Non-pigmented ciliary epithelial cell (primary cell): ENCODE data around the gene GNB2.
A peak's percentile ranks its signal among the peaks of the same experiment; 100 is the strongest.
"Not testable (repeated sequence)": the region's sequence is repeated elsewhere in the genome, so short reads cannot be mapped to it uniquely, and the experiment has no call there.

ENCODE experiments used
- DNase-seq: peaks from one replicate; pipeline ENCODE4 v3.0.0-alpha.2; 2010; ENCODE audit warnings: low read depth

The GNB2 gene

DNA sequence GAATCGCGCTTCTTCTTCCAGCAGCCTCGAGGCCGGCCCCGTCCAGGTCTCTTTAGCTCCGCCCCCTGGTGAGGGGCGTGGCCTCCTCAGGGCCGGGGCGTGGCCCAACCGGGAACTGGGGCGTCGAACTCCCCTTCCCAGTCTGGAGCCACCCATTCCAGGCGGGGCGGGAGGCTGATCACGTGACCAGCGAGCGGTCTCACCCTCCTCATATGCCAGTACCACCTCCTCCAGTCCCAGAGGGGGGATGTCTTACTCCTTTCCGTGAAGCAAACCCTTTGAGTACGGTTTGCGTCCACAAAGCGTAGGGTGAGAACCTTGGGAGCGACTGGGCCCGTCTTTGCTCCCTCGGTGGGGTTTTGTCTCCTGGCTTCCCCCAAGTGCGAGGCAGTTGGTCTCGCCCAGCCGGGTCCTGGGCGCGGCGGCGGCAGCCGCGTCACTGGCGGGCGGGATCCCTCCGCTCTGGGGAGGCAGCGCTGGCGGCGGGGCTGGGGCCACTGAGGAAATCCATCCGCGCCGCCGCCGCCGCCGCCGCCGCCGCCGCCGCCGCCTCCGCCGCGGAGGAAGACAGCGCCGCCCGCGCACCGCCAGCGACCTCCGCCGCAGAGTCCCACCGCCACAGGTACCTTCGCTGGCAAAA lies at the start of gene GNB2:
TSS of gene GNB2 (plus strand) at position 439 of the 640 bp plus-strand sequence. CDS start 2,526 bp downstream, outside the sequence.
- DNase-seq, result peak; percentile 97

DNA sequence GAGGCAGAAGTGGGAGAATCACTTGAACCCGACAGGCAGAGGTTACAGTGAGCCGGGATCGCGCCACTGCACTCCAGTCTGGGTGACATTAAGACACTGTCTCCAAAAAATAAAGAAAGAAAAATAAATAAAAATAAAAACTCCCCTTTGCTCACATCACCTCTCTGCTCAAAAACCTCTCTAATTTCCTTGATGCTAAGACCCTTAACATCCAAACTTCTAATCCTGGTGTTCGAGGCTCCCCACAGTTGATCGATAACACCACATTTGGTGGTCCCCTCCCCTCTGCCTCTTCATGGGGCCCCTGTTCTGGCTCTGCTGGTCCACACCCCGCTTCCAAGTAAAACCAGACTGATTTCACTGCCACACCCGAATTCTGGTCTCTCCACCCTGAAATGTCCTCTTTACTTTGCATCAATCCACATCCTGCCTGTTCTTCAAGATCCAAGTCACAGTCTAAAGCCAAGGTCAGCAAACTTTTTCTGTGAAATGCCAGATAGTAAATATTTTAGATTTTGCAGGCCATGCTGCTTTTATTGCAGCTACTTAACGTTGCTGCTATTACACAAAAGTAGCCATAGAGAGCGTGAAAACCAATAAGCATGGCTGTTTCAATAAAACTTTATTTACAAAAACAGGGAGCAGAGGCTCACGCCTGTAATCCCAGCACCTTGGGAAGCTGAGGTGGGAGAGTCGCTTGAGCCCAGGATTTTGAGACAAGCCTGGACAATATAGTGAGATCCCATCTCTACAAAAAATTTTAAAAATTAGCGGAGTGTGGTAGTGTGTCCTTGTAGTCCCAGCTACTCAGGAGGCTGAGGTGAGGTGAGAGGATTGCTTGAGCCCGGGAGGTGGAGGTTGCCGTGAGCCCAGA lies 49.4 kb upstream of the GNB2 start:
- no peak for DNase-seq

DNA sequence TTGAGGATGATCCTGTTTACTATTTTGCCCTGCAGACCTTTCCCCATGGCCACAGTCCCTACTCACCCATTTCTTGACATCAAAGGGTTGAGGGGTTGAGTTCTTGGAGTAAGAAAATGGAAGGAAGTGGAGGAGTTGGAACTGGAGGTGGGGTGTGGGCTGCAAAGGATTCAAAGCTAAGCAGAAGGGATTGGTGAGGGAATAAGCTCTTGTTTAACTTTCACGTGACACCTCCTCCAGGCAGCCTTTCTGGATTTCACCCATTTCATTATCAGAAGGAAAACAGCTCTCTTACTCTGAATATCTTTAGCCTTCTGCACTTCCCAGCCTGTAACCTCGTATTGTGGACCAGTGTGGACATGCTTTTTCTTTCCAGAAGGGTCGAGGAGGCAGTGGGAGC lies 47.5 kb upstream of the GNB2 start:
- no peak for DNase-seq

DNA sequence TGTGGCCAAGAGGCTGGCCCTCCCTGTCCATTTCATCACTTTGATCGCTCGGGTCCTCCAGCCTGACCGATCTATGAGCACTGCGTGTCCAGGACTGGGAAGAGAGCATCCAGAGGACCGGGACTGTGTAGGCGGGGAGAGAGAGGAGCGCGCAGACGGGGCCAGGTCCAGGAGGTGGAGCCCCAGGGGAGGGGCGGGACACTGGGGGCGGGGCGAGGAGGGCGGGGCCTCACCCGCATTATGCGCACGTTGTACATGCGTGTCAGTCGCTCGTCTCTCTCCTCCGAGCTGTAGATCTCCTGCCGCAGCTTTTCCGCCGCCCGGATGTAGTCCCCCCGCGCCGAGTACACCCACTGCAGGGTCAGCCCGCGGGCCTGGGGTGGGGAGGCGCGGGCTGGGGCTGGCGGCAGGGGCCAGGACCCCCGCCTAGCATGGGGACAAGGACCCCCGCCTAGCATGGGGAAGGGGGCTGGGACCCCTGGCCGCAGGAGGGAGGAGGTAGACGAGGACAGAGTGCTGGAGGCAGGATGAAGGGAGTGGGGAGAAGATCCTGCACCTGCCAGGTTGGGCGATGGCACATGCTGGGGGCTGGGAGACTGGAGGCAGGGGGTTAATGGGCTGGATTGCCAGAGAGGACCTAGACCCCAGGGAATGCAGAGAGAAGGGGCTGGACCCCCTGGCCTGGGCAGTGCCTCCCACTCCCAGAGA lies 46.9 kb upstream of the GNB2 start:
- DNase-seq, result no peak

DNA sequence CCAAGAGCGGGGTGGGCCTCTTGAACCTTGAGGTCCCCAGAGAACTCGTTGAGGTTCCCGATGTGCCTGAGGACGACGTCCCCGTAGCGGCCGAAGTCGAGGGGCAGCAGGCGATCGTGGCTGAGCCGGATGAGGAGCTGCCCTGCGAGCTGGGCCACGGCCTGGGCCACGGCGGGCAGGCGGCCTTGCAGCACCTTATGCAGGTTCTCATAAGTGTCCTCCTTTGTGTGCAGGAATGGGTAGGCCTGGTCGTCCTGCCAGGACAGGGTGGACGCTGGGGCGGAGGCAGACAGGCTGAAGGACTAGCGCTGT lies 46.3 kb upstream of the GNB2 start:
- DNase-seq, result no peak

DNA sequence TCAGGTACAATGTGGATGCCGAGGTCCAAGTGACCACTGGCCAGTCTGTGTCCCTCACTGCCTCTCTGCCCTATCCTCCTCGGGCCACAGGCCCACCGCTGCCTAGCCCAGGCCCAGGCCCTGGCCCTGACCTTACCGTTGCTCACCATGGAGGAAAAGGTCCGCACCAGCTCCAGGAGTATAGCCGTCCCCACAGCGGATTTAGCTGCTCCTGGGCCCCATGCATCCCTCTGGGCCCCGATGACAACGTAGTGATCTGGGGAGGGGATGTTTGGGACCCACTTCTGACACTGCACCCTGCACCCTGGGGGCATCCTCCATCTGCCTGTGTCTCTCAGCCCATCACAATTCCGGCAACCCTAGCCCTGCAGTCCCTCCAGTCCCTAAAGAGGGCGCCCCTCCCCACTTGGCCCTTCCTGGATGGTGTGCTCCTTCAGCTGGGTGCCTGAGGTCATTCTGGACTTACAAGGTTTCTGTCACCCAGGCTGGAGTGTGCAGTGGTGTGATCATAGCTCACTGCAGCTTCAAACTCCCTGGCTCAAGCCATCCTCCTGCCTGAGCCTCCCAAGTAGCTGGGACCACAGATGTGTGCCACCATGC lies 44.3 kb upstream of the GNB2 start:
- no peak for DNase-seq

DNA sequence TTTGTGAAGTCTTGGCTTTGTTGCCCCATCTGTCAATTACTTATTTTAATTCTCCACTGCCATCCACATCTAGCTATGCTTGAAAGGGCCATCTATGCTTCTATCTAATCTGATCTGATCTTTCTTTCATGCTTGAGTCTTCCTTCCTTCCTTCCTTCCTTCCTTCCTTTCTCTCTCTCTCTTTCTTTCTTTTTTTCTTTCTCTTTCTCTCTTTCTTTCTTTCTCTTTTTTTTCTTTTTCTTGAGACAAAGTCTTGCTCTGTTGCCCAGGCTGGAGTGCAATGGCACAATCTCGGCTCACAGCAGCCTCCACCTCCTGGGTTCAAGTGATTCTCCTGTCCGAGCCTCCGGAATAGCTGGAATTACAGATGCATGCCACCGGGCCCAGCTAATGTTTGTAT lies 43.5 kb upstream of the GNB2 start:
- no peak for DNase-seq

DNA sequence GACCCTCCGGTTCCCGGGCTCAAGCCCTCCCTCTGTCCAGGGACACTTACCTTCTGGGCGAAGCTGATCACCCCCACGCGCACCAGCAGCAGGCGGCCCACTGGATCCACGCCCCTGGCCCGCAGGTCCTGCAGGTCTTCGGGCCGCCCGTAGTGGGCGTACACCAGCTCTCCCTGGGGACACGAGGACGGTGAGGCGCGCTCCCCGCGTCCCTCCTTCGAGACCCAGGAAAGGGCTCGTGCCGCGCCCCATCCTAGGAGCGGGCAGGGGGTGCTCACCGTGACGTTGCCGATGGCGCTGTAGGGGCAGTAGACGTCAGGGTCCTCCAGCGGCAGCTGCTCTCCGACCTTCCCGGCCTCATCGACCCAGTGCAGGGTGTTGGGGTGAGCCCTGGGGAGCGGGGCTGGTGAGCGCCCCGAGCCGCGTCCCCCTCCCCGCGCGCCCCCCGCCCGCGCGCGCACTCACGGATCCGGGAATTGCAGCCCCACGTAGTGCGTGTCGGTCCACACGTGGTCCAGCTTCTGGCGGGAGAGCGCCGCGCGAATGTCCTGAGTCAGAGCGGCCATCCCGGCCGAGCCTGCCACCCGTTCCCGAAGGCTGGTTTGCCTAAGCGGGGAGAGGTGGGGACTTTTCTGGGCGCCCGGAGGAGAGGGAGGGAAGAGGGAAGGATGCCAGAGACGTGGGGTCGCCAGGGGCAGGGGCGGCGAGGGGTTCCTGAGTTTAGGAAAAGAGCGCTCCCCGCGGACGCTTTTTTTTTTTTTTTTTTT lies 40.4 kb upstream of the GNB2 start:
- DNase-seq, result no peak

DNA sequence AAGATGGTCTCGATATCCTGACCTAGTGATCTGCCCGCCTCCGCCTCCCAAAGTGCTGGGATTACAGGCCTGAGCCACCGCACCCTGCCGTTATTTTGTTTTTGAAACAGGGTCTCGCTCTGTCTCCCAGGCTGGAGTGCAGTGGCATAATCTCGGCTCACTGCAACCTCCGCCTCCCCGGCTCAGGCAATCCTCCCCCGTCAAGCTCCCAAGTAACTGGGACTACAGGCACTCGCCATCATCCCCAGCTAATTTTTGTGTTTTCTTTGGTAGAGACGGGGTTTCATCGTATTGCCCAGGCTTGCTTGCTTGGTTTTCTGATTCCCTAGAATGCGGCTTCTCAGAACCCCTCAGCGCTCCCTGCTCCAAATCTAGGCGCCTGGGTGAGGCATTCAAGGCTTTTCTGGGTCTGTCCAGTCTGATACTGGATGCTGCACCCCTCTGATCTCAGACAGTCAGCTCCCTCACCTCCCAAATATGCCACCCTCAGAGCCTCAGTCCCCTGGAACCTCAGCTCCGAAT lies 33.5 kb upstream of the GNB2 start:
- DNase-seq, result no peak

DNA sequence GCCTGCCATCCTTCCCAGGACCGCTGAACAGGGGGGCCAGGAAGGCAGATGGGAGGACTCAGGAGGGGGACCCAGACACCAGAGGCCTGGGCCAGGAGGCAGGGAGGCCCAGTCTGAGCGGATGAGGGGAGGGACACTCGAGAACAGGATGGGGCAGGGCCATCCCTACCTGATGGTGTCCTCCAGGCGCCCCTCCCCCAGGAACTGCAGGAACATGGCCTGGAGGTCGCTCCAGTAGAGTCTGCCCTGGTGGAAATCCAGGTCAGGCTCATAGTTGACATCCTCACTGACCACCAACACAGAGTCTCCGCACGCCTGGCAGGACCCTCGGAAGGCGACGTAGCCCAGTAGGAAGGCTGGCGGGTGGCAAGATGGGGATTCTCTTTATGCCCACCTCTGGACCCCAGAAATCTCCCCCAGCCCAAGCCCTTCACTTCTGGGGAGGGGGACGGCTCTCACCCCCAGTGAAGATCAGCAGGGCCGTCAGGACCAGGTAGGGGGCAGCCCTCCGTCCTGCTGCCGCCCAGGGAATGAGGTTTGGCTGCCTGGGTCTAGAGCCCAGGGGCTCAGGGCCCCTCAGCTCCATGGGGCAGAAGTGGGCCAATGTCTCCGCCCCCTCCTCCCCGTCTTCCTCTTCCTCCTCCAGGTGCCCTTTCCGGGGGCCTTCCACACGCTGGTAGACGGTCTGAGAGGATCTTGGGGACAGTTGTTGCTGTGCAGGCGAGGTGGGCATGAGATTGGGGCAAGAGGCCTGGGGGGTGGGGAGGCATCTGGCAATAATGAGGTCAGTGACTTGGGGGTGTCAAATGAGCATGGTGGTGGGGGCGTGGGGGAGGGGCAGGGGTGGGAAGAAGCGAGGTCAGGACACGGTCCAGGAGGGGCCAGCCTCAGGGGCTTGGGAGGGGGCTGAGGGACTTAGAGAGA lies 32.8 kb upstream of the GNB2 start:
- no peak for DNase-seq

DNA sequence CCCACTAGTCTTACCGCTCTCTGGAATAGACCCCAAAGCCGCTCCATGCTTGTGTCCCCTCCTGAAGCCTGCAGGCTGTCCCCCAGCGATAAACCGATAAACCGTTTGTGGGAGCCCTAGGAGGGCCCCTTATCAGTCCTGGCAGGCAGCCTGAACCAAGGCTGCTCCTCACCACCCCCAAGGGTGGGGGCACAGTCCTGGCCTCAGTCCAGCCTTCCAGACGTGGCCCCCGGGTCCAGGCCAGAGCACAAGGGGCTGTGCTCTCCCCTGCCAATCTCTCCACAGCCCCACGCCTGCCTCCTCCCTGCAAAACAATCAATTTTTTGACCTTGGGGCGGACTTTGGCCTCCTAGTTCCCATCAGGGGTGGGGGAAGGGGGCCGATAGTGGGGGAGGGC lies 32.1 kb upstream of the GNB2 start, which contains the start of gene TFR2:
TSS of gene TFR2 (minus strand) at position 90 of the 397 bp plus-strand sequence. CDS start at position 47, 43 bp downstream.
- no peak for DNase-seq

DNA sequence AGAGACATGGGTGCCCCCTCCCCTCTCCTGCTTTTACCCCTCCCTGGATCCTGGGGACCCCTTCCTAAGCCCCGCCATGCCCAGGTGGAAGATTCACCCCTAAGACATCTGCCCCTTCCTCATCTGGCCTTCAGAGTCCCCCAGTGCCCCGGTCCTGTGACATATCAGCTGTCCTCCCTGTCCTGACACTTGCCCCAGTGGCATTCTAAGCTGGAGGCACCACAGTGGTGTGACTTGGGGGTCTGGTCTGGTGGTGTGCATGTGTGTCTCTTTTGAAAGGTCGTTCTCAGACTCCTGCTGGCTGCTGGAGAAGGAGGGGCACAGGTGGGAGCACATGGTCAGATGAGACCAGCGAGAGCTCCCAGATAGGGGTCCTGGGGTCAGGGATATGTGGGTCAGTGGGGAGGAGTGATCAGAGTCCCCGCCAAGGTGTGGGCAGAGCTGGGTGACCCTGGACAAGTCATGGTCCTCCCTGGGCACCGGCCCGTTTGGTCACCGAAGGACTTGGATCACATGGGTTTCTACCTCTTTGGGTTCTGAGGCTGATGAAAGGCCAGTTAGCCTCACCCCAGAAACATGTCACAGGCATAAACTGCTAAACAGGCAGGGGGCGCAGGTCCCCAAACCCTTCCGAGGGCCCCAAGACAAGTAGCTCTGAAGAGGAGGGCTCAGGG lies 31.5 kb upstream of the GNB2 start:
- DNase-seq, result no peak

DNA sequence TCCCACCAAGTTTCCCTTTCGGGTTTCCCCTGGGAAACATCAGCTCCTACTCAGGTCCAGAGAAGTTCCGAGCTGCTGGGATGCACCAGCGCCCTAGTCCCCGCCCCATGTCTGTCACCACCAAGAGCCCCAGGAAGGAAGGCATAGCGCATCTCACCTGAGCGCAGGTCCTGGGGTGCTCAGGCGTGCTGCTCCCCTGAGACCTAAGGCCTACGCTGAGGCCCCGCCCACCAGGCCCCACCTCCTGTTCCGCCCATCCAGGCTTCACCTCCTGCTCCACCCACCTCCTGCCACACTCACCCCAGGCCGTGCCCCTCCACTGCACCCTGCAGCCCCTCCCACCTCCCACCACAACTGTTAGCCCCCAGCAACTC lies 31.0 kb upstream of the GNB2 start:
- DNase-seq, result no peak

DNA sequence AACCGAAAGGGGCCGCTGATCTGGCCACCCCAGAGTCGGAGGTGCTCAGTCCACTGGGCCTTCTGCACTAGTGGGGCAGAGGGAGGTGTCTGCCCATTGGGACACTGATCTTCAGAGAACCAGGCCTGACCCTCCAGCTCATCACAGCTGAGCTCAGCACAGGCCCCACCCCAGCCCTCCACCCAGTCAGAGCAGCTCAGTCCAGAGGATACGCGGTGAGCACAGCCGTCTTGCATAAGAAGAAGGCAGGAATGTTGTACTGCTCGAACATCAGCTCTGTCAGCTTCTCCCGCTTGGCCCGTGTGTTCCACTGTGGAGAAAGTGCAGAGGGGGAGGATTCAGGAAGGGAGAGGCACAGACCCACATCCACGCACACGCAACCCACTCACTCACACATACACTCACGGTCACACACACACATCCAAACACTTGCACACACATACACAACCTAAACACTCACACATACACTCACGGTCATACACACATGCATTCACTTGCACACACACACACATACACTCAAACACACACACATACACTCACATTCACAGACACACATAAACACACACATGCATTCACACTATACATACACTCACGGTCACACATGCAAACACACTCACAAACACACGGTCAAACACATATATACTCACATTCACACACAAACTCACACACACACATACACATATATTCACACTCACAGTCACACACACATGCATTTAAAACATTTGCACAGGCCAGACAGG lies 23.5 kb upstream of the GNB2 start:
- no peak for DNase-seq

DNA sequence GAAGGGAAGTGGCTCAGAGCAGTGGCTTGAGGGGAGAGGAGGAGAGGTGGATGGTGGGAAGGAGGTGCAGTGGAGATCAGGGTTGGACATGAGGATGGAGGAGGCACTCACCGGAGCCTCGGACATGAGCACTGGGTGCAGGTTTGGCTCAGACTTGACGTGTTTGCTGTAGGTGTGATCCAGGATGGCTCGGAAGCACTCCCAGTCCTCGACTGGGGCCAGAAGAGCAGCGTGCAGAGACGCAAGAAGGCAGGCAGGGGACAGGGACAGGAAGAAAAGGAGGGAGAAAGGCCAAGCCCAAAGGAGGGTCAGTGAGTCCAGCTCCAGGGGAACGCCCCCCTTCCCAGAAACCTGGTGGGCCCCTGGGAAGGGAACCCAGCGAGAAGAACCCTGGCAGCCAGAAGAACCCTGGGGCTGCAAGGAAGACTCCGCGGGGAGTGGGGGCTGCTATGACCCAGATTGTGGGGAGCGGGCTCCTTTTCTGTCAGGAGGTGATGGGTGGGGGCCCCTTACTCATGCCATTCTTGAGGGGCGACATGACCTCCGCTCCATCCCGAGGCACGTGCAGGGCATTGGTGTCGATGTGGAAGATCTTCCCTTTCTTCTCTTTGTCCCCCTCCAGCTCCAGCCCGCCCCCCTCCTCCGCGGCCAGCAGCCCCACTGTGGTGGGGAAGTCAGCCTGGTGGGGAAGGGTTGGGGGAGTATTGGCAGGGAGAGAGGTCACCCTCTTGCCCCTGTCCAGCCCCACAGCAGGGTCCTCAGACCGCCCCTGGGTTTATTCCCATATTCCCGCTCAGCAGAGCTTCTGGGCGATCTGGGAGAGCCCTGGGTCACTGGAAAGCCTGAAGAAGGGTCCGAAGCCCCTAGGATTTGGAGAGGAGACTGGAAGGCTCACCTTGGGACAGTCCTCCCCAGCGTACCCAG lies 18.4 kb upstream of the GNB2 start:
- DNase-seq, result no peak

DNA sequence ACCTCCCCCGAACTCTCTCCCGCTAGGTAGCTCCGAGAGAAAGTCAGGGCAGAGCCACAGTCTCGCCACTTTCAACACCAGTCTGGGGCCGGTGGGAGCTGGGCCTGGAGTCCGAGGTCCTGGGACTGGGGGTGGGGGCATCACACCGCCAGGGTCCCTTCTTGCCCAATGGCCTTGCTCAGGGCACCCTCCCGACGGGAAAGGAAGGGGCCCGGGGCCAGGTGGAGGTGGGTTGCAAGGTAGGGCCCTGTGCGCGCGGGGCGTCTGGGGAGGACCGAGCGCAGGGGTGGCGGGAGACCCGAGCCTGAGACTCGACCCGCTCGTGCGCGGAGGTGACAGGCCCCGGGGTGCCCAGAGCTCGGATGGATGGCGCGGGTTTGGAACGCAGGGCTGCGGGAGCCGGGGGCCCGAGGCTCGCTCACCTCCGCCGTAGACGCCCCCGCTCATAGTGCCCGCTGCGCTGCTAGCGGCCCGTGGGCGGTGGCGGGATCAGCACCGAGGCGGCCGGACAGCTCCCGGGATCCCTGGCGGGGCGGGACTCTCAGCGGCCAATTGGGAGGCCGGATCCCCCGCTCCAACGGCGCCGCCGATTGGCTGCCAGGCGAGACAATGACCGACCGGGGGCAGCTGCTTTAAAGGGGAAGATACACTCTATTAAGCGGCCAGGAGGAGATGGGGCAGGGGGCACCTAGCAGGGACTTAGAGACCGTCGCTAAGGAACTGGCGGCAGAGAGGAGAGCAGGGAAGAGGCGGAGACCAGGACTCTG lies 17.4 kb upstream of the GNB2 start, which contains the start of gene ACTL6B:
TSS of gene ACTL6B (minus strand) at position 541 of the 767 bp plus-strand sequence. CDS start at position 447, 94 bp downstream.
- no peak for DNase-seq

DNA sequence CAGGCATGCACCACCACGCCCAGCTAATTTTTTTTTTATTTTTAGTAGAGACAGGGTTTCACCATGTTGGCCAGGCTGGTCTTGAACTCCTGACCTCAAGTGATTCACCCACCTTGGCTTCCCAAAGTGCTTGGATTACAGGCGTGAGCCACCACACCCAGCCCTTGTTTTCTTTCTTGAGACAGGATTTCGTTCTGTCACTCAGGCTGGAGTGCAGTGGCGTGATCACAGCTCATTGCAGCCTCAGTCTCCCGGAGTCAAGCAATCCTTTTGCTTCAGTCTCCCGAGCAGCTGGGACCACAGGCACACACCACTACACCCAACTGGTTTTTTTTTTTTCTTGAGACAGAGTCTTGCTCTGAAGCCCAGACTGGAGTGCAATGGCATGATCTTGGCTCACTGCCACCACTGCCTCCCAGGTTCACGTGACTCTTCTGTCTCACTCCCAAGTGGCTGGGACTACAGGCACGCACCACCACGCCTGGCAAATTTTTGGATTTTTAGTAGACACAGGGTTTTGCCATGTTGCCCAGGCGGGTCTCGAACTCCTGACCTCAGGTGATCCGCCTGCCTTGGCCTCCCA lies 11.3 kb upstream of the GNB2 start:
- DNase-seq, result not testable (repeated sequence)
